PC-9 (cell line): Measurements from ENCODE around the gene TSHZ2. TPM values are rescaled to one million over a fixed set of nuclear protein-coding genes. Genes with fewer than 3 reads are reported as not detected.

Experiments
- BruUV-seq: library from RNA; stranded (reverse); fragments of 400-500 nt; replicated peaks from 2 replicates; lab custom pipeline; 2021; lab: Mats Ljungman, UMichigan
- CTCF ChIA-PET: fragments of 300-600 bp; sonication (Branson Sonifier 250); formaldehyde crosslinking; loops from one replicate; lab custom pipeline; 2022; ENCODE audit warnings: antibody characterized with exemption; lab: Charles Lee
- POLR2A ChIA-PET: fragments of 300-600 bp; sonication (Branson Sonifier 250); formaldehyde crosslinking; loops from one replicate; lab custom pipeline; 2022; ENCODE audit warnings: antibody characterized with exemption; ENCODE audit not compliant: unreplicated experiment; lab: Charles Lee
- DNase-seq, 2 experiments: peaks; one replicate each; pipeline versions ENCODE4 v3.0.0 to v3.0.0-alpha.2; 2015 to 2022; ENCODE audit warnings: mixed read lengths in 1 of 2
- H2AFZ ChIP-seq: fragments of 200-600 bp; sonication (generic); 2 replicates; pipeline ENCODE4 v1.8.1; 2017; ENCODE audit warnings: antibody characterized with exemption
- H3F3A ChIP-seq: fragments of 200-600 bp; sonication (generic); 2 replicates; pipeline ENCODE4 v1.8.1; 2017; ENCODE audit warnings: antibody characterized with exemption, mild to moderate bottlenecking, low read depth; ENCODE audit not compliant: insufficient read depth
- H3K27ac ChIP-seq: fragments of 200-600 bp; sonication (generic); 2 replicates; pipeline ENCODE4 v1.6.1; 2016; ENCODE audit warnings: mixed run types
- H3K27me3 ChIP-seq: fragments of 200-600 bp; sonication (generic); 2 replicates; pipeline ENCODE4 v1.6.1; 2016; ENCODE audit warnings: low read depth, mixed run types; ENCODE audit not compliant: insufficient read depth
- H3K36me3 ChIP-seq: fragments of 200-600 bp; sonication (generic); 2 replicates; pipeline ENCODE4 v1.6.1; 2016; ENCODE audit warnings: low read depth, mixed run types
- H3K4me1 ChIP-seq: fragments of 200-600 bp; sonication (generic); replicated peaks from 2 replicates; pipeline ENCODE4 v1.6.1; 2016; ENCODE audit warnings: mixed run types; ENCODE audit not compliant: insufficient read depth
- H3K4me2 ChIP-seq: fragments of 200-600 bp; sonication (generic); 2 replicates; pipeline ENCODE4 v1.6.1; 2017; ENCODE audit warnings: mixed run types
- H3K4me3 ChIP-seq: fragments of 200-600 bp; sonication (generic); 2 replicates; pipeline ENCODE4 v1.6.1; 2016; ENCODE audit warnings: mixed run types
- H3K79me2 ChIP-seq: fragments of 200-600 bp; sonication (generic); 2 replicates; pipeline ENCODE4 v1.6.1; 2017; ENCODE audit warnings: low read depth, mixed run types
- H3K9me2 ChIP-seq: fragments of 200-600 bp; sonication (generic); 2 replicates; pipeline ENCODE4 v1.8.1; 2017; ENCODE audit warnings: mild to moderate bottlenecking; ENCODE audit not compliant: insufficient read depth
- H3K9me3 ChIP-seq: fragments of 200-600 bp; sonication (generic); 2 replicates; pipeline ENCODE4 v1.8.1; 2016; ENCODE audit warnings: low read depth; ENCODE audit not compliant: insufficient read depth
- H4K20me1 ChIP-seq: fragments of 200-600 bp; sonication (generic); 2 replicates; pipeline ENCODE4 v1.8.1; 2017; ENCODE audit not compliant: insufficient read depth
- EZH2 ChIP-seq: fragments of 200-600 bp; sonication (generic); IDR thresholded peaks from 2 replicates; pipeline ENCODE4 v1.8.0; 2017; ENCODE audit warnings: antibody characterized with exemption, low read depth
- intact Hi-C: fragments of 100-400 bp; cut with micrococcal nuclease; formaldehyde crosslinking; loops from one replicate; pipeline ENCODE4 v1.10.0; 2022; ENCODE audit not compliant: unreplicated experiment
- total RNA-seq: library from RNA; stranded (reverse); gene quantifications from 2 replicates; pipeline ENCODE4 v1.2.3, GENCODE V29; 2021
- TF ChIP-seq, protein P1 (sequence below): fragments of 200-600 bp; sonication (generic); conservative IDR thresholded peaks from 2 replicates; pipeline ENCODE4 v1.6.1; 2017; ENCODE audit warnings: mixed run types, antibody characterized with exemption, mild to moderate bottlenecking, moderate library complexity

Gene TSHZ2
- total RNA-seq, 1 experiment from 2014 or later, result not detected

DNA sequence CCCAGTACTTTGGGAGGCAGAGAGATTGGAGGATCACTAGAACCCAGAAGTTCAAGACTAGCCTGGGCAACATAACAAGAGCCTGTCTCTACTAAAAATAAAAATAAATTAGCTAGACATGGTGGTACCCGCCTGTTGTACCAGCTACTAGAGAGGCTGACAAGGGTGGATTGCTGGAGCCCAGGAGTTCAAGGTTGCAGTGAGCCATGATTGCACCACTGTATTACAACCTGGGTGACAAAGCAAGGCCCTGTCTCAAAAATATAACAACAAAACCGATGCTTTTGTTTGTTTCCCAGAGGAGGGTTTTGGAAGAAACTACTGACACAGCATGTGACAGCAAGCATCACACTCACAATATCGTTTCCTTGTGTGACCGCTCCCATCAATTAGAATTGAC is 119.6 kb downstream of the TSHZ2 start:
- TF ChIP-seq, protein P1, sequence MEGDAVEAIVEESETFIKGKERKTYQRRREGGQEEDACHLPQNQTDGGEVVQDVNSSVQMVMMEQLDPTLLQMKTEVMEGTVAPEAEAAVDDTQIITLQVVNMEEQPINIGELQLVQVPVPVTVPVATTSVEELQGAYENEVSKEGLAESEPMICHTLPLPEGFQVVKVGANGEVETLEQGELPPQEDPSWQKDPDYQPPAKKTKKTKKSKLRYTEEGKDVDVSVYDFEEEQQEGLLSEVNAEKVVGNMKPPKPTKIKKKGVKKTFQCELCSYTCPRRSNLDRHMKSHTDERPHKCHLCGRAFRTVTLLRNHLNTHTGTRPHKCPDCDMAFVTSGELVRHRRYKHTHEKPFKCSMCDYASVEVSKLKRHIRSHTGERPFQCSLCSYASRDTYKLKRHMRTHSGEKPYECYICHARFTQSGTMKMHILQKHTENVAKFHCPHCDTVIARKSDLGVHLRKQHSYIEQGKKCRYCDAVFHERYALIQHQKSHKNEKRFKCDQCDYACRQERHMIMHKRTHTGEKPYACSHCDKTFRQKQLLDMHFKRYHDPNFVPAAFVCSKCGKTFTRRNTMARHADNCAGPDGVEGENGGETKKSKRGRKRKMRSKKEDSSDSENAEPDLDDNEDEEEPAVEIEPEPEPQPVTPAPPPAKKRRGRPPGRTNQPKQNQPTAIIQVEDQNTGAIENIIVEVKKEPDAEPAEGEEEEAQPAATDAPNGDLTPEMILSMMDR, result no peak
- TF ChIP-seq EZH2, result no peak
- Histone ChIP-seq H3K27ac (no peak overlapping the region), H4K20me1 (no peaks in the 10 kb centered on the region), H3K4me3 (no peak overlapping the region), H2AFZ (no peak overlapping the region), H3F3A (no peaks in the 10 kb centered on the region), H3K27me3 (peaks cover 36% of the 10 kb centered on the region; the same call in 1 of the 2 replicates), H3K9me3 (no peaks in the 10 kb centered on the region), H3K9me2 (no peaks in the 10 kb centered on the region), H3K4me2 (no peak overlapping the region), H3K36me3 (no peaks in the 10 kb centered on the region), H3K79me2 (no peaks in the 10 kb centered on the region), H3K4me1 (no peaks in the 10 kb centered on the region)
- no peak for DNase-seq
- ChIA-PET CTCF (no interaction called here), POLR2A (no interaction called here)
- no TSS peak for BruUV-seq
- intact Hi-C loops, result no loop called here

- intact Hi-C loops, result no loop called here
- H3K4me3 ChIP-seq, result no peak overlapping the region
- peaks cover 40% of the 10 kb centered on the region; the same call in 1 of the 2 replicates for H3K27me3 ChIP-seq
- H3K9me2 ChIP-seq, result no peaks in the 10 kb centered on the region
- H3K36me3 ChIP-seq, result no peaks in the 10 kb centered on the region
- ChIA-PET POLR2A (no interaction called here), CTCF (no interaction called here)
- H3F3A ChIP-seq, result no peaks in the 10 kb centered on the region
- BruUV-seq, result no TSS peak
- H2AFZ ChIP-seq, result no peak overlapping the region
- H3K27ac ChIP-seq, result no peak overlapping the region
- no peak overlapping the region for H3K4me2 ChIP-seq
- TF ChIP-seq, protein P1, result no peak
- TF ChIP-seq EZH2, result no peak
- no peaks in the 10 kb centered on the region for H4K20me1 ChIP-seq
- no peaks in the 10 kb centered on the region for H3K9me3 ChIP-seq
- no peak for DNase-seq
- no peaks in the 10 kb centered on the region for H3K79me2 ChIP-seq
- no peaks in the 10 kb centered on the region for H3K4me1 ChIP-seq
These were observed 120.7 kb downstream of the TSHZ2 start for GRCh38 chr20:53092772-53093300.

GRCh38 chr20:53097371-53097770 is 125.2 kb downstream of the TSHZ2 start:
- Histone ChIP-seq H3K9me3 (no peaks in the 10 kb centered on the region), H3K9me2 (no peaks in the 10 kb centered on the region), H3K4me1 (no peaks in the 10 kb centered on the region), H3K4me2 (no peak overlapping the region), H3K4me3 (no peak overlapping the region), H2AFZ (no peak overlapping the region), H3K27ac (no peak overlapping the region), H3F3A (no peaks in the 10 kb centered on the region), H3K27me3 (peaks cover 36% of the 10 kb centered on the region), H3K36me3 (no peaks in the 10 kb centered on the region), H3K79me2 (no peaks in the 10 kb centered on the region), H4K20me1 (no peaks in the 10 kb centered on the region)
- no peak for DNase-seq
- BruUV-seq, result no TSS peak
- intact Hi-C loops, result no loop called here
- ChIA-PET POLR2A (no interaction called here), CTCF (no interaction called here)
- no peak for TF ChIP-seq EZH2
- TF ChIP-seq, protein P1, result no peak
